HUDEP-2 (cell line): ENCODE measurements around the gene DYRK2.
A peak's percentile ranks its signal among the peaks of the same experiment; 100 is the strongest.

Source experiments
- DNase-seq, 76 experiments: peaks; one replicate each; lab custom pipeline; 2025; ENCODE audit not compliant: unreplicated experiment in 76 of 76; lab: John Stamatoyannopoulos, UW

DYRK2 gene

GRCh38 chr12:67648521-67649260 lies at the start of gene DYRK2:
DYRK2 (plus strand) TSS chr12:67648745; CDS start chr12:67649134, 389 bp downstream.
- DNase-seq: peak in 56 of 76 experiments; percentile 1 to 65 (median 44)

- DNase-seq: no peak
These were observed 48.9 kb upstream of the DYRK2 start for GRCh38 chr12:67599691-67600090.

GRCh38 chr12:67601126-67601525 lies 47.4 kb upstream of the DYRK2 start:
- no peak for DNase-seq

- no peak for DNase-seq
These were observed 39.2 kb upstream of the DYRK2 start for GRCh38 chr12:67609226-67609870.

GRCh38 chr12:67613040-67613439 lies 35.5 kb upstream of the DYRK2 start:
- no peak for DNase-seq

GRCh38 chr12:67617629-67618028 lies 30.9 kb upstream of the DYRK2 start:
- no peak for DNase-seq

GRCh38 chr12:67618303-67618702 lies 30.2 kb upstream of the DYRK2 start:
- DNase-seq: no peak

- DNase-seq: no peak
These were observed 27.4 kb upstream of the DYRK2 start for GRCh38 chr12:67621112-67621511.

GRCh38 chr12:67621926-67622325 lies 26.6 kb upstream of the DYRK2 start:
- no peak for DNase-seq

GRCh38 chr12:67623259-67623658 lies 25.3 kb upstream of the DYRK2 start:
- no peak for DNase-seq

- no peak for DNase-seq
These were observed 24.2 kb upstream of the DYRK2 start for GRCh38 chr12:67624355-67624754.

- no peak for DNase-seq
These were observed 23.5 kb upstream of the DYRK2 start for GRCh38 chr12:67625004-67625403.

GRCh38 chr12:67626156-67626555 lies 22.4 kb upstream of the DYRK2 start:
- no peak for DNase-seq

GRCh38 chr12:67630373-67631088 lies 18.0 kb upstream of the DYRK2 start:
- no peak for DNase-seq

GRCh38 chr12:67632005-67632404 lies 16.5 kb upstream of the DYRK2 start:
- no peak for DNase-seq

- no peak for DNase-seq
These were observed 15.4 kb upstream of the DYRK2 start for GRCh38 chr12:67633024-67633610.

- no peak for DNase-seq
These were observed 14.8 kb upstream of the DYRK2 start for GRCh38 chr12:67633708-67634107.

- DNase-seq: no peak
These were observed 14.2 kb upstream of the DYRK2 start for GRCh38 chr12:67634303-67634761.

GRCh38 chr12:67637718-67638117 lies 10.8 kb upstream of the DYRK2 start:
- DNase-seq: no peak

- no peak for DNase-seq
These were observed 9.9 kb upstream of the DYRK2 start for GRCh38 chr12:67638694-67639093.

GRCh38 chr12:67640863-67641262 lies 7.7 kb upstream of the DYRK2 start:
- no peak for DNase-seq
